MCF 10A (cell line): ENCODE measurements around the gene LAIR2. TPM values are rescaled to one million over a fixed set of nuclear protein-coding genes. Genes with fewer than 3 reads are reported as not detected.

Source experiments
- BruUV-seq: library from RNA; stranded (reverse); fragments of 400-500 nt; replicated peaks from 2 replicates; lab custom pipeline; 2021; lab: Mats Ljungman, UMichigan
- CTCF ChIA-PET: fragments of 300-600 bp; sonication (Branson Sonifier 250); formaldehyde crosslinking; extraction: SDS; loops from one replicate; lab custom pipeline; 2021; ENCODE audit warnings: antibody characterized with exemption, inconsistent platforms; lab: Yijun Ruan, JAX
- POLR2A ChIA-PET: fragments of 300-600, 350-650 bp; sonication (Branson Sonifier 250); formaldehyde crosslinking; extraction: SDS; loops from one replicate; lab custom pipeline; 2020; ENCODE audit warnings: antibody characterized with exemption, inconsistent platforms; lab: Yijun Ruan, JAX
- DNase-seq: peaks from one replicate; pipeline ENCODE4 v3.0.0-alpha.2; 2018; ENCODE audit not compliant: unreplicated experiment
- H3K27ac Mint-ChIP-seq: one replicate; pipeline ENCODE4 v1.8.0; 2022; ENCODE audit warnings: mild to moderate bottlenecking, low read depth, mixed read lengths; ENCODE audit not compliant: unreplicated experiment
- H3K27me3 Mint-ChIP-seq: one replicate; pipeline ENCODE4 v1.8.0; 2022; ENCODE audit warnings: mixed read lengths; ENCODE audit not compliant: insufficient read depth, unreplicated experiment
- H3K36me3 Mint-ChIP-seq: one replicate; pipeline ENCODE4 v1.8.0; 2022; ENCODE audit warnings: mild to moderate bottlenecking, moderate library complexity, mixed read lengths; ENCODE audit not compliant: insufficient read depth, unreplicated experiment
- H3K4me1 Mint-ChIP-seq: one replicate; pipeline ENCODE4 v1.8.0; 2022; ENCODE audit warnings: mixed read lengths; ENCODE audit not compliant: insufficient read depth, unreplicated experiment
- H3K4me3 Mint-ChIP-seq: one replicate; pipeline ENCODE4 v1.8.0; 2022; ENCODE audit warnings: mild to moderate bottlenecking, moderate library complexity, mixed read lengths; ENCODE audit not compliant: unreplicated experiment
- H3K9me3 Mint-ChIP-seq: one replicate; pipeline ENCODE4 v1.8.0; 2022; ENCODE audit warnings: mixed read lengths; ENCODE audit not compliant: unreplicated experiment
- CTCF ChIP-seq: fragments of 200-600 bp; IDR thresholded peaks from one replicate; pipeline ENCODE4 v1.8.0; 2022; ENCODE audit warnings: antibody characterized with exemption, mild to moderate bottlenecking; ENCODE audit not compliant: unreplicated experiment
- intact Hi-C: fragments of 100-400 bp; cut with micrococcal nuclease; formaldehyde crosslinking; loops from 2 replicates; pipeline ENCODE4 v1.14.1; 2022
- total RNA-seq: library from RNA; stranded (reverse); gene quantifications from 2 replicates; pipeline ENCODE4 v1.2.3, GENCODE V29; 2022

LAIR2 gene
- total RNA-seq, 1 experiment from 2014 or later = not detected

DNA sequence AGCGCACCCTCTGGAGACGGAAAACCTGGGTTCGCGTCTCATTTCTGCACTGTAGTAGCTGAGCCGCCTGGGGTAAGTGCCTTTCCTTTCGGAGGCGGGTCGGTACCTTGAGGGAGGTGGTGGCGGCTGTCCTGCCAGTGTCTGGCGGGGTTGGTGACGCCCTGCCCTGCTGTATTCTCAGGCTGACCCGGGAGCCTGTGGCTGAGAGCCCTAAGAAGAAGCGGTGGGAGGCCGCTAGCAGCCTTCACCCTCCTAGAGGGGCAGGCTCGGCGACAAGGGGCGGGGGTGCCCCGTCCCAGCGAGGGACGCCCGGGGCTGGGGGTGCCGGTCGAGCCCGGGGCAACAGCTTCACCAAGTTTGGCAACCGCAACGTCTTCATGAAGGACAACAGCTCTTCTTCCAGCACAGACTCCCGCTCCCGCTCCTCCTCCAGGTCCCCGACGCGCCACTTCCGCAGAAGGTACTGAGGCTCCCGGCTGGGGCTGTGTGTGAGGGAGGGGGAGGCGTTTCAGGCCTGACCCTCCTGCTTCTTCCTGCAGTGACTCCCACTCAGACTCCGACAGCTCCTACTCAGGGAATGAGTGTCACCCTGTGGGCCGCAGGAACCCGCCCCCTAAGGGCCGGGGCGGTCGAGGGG, 46.7 kb upstream of the LAIR2 start:
- intact Hi-C loops = no loop called here
- ChIA-PET POLR2A (interaction anchor here (0.6 to 0.9 kb wide), 2 partner anchors 8 to 15 kb away, joined by 4 read pairs; partner anchors contain the start of gene LENG9), CTCF (interaction anchor here (0.5 to 0.8 kb wide), 3 partner anchors 16 to 867 kb away, joined by 3 read pairs; no protein-coding TSS in a partner anchor)
- H3K27me3 Mint-ChIP-seq = no peaks in the 10 kb centered on the region
- H3K4me3 Mint-ChIP-seq = no peak overlapping the region
- no peak for TF ChIP-seq CTCF
- H3K9me3 Mint-ChIP-seq = no peaks in the 10 kb centered on the region
- H3K4me1 Mint-ChIP-seq = peaks cover 28% of the 10 kb centered on the region
- no TSS peak for BruUV-seq
- H3K27ac Mint-ChIP-seq = no peak overlapping the region
- no peak for DNase-seq
- H3K36me3 Mint-ChIP-seq = peaks cover 89% of the 10 kb centered on the region

GRCh38 chr19:54456423-54457373, 45.9 kb upstream of the LAIR2 start:
- Mint-ChIP-seq H3K9me3 (no peaks in the 10 kb centered on the region), H3K27me3 (no peaks in the 10 kb centered on the region), H3K27ac (no peak overlapping the region), H3K4me1 (peaks cover 21% of the 10 kb centered on the region), H3K36me3 (peaks cover 89% of the 10 kb centered on the region), H3K4me3 (no peak overlapping the region)
- POLR2A ChIA-PET = no interaction called here
- BruUV-seq = no TSS peak
- CTCF ChIA-PET = interaction anchor here (0.8 kb wide), 1 partner anchor 17 kb away, joined by 3 read pairs; no protein-coding TSS in a partner anchor
- no peak for TF ChIP-seq CTCF
- intact Hi-C loops = no loop called here
- DNase-seq = no peak

- Mint-ChIP-seq H3K9me3 (no peaks in the 10 kb centered on the region), H3K36me3 (peaks cover 91% of the 10 kb centered on the region), H3K27ac (no peak overlapping the region), H3K4me3 (no peak overlapping the region), H3K4me1 (peaks cover 20% of the 10 kb centered on the region), H3K27me3 (no peaks in the 10 kb centered on the region)
- TSS peak; percentile 1 for BruUV-seq
- intact Hi-C loops = no loop called here
- ChIA-PET CTCF (no interaction called here), POLR2A (interaction anchor here (6.8 kb wide), 1 partner anchor 9 kb away, joined by 157 read pairs; the partner anchor contains the start of gene LENG8)
- no peak for DNase-seq
- no peak for TF ChIP-seq CTCF
Measured at GRCh38 chr19:54457773-54458647, 44.6 kb upstream of the LAIR2 start.
